ENCODE data around the gene HELZ2. TPM values are rescaled to one million over a fixed set of nuclear protein-coding genes. Genes with fewer than 3 reads are reported as not detected.

HELZ2 gene
- total and polyA plus RNA-seq, 2 donors (not counting 1 experiment from before 2014, with no cell fraction given) = 36.3 to 52.6 TPM

DNA sequence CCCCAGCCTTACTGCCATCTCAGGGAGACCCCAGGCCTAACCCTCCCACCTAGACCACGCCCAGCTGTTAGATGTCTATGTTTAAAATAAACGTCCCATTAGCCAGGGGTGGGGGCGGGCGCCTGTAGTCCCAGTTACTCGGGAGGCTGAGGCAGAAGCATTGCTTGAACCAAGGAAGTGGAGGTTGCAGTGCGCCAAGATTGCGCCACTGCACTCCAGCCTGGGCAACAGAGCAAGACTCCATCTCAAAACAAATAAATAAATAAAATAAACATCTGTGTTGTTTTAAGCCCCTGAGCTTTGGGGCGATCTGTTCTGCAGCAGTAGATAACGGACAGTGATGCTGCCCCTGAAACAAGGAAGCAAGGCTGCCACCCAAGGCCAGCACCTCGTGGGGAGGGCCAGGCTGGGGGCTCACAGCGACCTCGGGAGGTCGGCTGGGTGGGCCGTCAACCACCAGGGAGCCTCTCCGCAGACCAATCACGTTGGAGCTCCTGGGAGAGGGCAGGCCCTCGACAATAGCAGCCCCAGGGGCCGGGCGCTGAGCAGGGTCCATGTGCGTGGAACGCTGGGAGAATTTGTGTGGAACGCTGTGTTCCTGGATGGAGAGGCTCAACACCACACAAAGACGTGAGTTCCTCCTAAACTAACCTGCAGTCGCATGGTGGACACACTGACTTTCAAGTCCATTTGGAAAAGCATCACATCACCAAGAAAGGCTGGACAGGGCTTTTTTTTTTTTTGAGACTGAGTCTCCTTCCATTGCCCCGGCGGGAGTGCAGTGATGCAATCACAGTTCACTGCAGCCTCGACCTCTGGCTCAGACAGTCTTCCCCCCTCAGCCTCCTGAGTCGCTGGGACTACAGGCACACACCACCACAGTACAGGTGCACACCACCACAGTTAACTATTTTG, 1.0 kb upstream of the HELZ2 start:
- Histone ChIP-seq H3K27me3 (replicated peaks in 1 of 4; ENCODE audit: control extremely low read depth in 1 of 4, control insufficient read depth in 3 of 4, insufficient read depth in 4 of 4, low read length in 3 of 4) (no peaks in the 10 kb centered on the region), H3K79me2 (ENCODE audit: control insufficient read depth, insufficient read depth, low read length) (peaks cover 21% of the 10 kb centered on the region), H2AFZ (ENCODE audit: insufficient read depth, low read depth, low read length, poor library complexity, severe bottlenecking) (peak overlapping the region; percentile 82), H3K4me2 (replicated peaks; ENCODE audit: low read depth, low read length, poor library complexity, severe bottlenecking) (peak overlapping the region; percentile 98), H3K27ac (ENCODE audit: low read length in 2 of 2) (peak overlapping the region in 1 of 2 donors; percentile 86), H4K20me1 (ENCODE audit: control insufficient read depth, insufficient read depth, low read length, poor library complexity, severe bottlenecking) (peaks cover 24% of the 10 kb centered on the region), H3K9me3 (ENCODE audit: control extremely low read depth in 1 of 3, control insufficient read depth in 2 of 3, insufficient read depth in 1 of 3, low read length in 2 of 3) (no peaks in the 10 kb centered on the region), H3K36me3 (replicated peaks in 1 of 2; ENCODE audit: control extremely low read depth in 1 of 2, control insufficient read depth in 1 of 2, extremely low read depth in 1 of 2, insufficient read depth in 2 of 2, low read length in 1 of 2) (peaks cover 0 to 13% of the 10 kb centered on the region in 2 experiments), H3K9ac (ENCODE audit: low read length) (peak overlapping the region; percentile 75), H3K4me1 (ENCODE audit: control insufficient read depth in 2 of 2, insufficient read depth in 2 of 2, low read length in 2 of 2) (peaks cover 14 to 31% of the 10 kb centered on the region in 2 donors), H3K4me3 (ENCODE audit: control extremely low read depth in 1 of 5, extremely low read depth in 1 of 5, insufficient read depth in 1 of 5, low read depth in 2 of 5, low read length in 4 of 5) (peak overlapping the region in 3 of 5 experiments; percentile 44 to 82 (median 77))
- 87% methylated on average over 14 of the region's 28 CpGs for WGBS (ENCODE audit: insufficient coverage)
- H3K4me1 Mint-ChIP-seq = peaks cover 6% of the 10 kb centered on the region
- no peak for DNase-seq
- intact Hi-C loops (cut with micrococcal nuclease) = loop anchor here (1.0 kb wide), 1 partner anchor 21 kb away; the partner anchor contains the start of gene FNDC11
- no peaks in the 10 kb centered on the region for H3K9me3 Mint-ChIP-seq (ENCODE audit: insufficient read depth)
- ATAC-seq (ENCODE audit: low read depth) = no peak
- H3K27me3 Mint-ChIP-seq = no peaks in the 10 kb centered on the region
- TF ChIP-seq, protein P1, sequence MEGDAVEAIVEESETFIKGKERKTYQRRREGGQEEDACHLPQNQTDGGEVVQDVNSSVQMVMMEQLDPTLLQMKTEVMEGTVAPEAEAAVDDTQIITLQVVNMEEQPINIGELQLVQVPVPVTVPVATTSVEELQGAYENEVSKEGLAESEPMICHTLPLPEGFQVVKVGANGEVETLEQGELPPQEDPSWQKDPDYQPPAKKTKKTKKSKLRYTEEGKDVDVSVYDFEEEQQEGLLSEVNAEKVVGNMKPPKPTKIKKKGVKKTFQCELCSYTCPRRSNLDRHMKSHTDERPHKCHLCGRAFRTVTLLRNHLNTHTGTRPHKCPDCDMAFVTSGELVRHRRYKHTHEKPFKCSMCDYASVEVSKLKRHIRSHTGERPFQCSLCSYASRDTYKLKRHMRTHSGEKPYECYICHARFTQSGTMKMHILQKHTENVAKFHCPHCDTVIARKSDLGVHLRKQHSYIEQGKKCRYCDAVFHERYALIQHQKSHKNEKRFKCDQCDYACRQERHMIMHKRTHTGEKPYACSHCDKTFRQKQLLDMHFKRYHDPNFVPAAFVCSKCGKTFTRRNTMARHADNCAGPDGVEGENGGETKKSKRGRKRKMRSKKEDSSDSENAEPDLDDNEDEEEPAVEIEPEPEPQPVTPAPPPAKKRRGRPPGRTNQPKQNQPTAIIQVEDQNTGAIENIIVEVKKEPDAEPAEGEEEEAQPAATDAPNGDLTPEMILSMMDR (IDR thresholded peaks at IDR 0.05) = no peak
- TF ChIP-seq EZH2 (IDR thresholded peaks at IDR 0.05; ENCODE audit: borderline replicate concordance, insufficient read depth, low read depth, low read length, poor library complexity, severe bottlenecking) = no peak
- peak overlapping the region; percentile 83 for H3K4me3 Mint-ChIP-seq
- CTCF ChIA-PET = interaction anchor here (3.1 kb wide), 1 partner anchor 36 kb away, joined by 17 read pairs; no protein-coding TSS in a partner anchor
- POLR2A ChIA-PET = interaction anchor here (0.6 to 2.3 kb wide), 3 partner anchors 56 to 67 kb away, joined by 4 to 12 read pairs (median 11); no protein-coding TSS in a partner anchor
- H3K27ac Mint-ChIP-seq = peak overlapping the region; percentile 41
